ENCODE measurements around the gene GPSM1.

Gene GPSM1

GRCh38 chr9:136292026-136292538 is 35.3 kb upstream of the GPSM1 start:
- DNase-seq = no peak

DNA sequence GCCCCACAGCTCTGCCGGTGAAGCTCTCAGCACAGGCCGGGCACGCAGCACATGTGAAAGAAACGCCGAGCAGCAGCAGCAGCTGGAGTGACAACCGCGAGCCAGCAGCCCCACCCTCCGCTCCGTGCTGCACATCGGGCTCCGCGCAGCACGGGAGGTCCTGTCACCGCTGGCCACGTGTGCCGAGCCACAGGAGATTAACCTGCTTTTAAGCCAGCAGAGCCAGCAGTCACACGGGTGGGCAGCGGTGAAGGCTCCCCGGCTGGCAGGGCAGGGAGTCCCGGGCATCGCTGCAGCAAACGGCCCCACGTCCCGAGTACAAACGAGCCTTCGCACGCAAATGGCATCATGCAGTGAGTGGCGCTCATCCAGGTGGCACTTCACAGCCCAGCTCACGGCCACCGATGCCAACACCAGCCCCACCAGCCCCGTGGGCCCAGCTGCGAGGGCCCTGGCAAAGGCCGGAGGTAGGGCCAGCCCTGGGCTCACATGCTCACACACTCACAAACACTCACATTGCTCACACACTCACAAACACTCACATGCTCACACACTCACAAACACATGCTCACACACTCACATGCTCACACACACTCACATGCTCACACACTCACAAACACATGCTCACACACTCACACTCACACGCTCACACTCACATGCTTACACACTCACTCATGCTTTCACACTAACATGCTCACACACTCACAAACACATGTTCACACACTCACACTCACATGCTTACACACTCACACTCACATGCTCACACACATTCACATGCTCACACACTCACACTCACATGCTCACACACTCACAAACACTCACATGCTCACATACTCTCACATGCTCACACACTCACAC is 34.5 kb upstream of the GPSM1 start:
- no peak for DNase-seq

- DNase-seq = no peak
Observed at GRCh38 chr9:136293476-136294077, 33.8 kb upstream of the GPSM1 start.

DNA sequence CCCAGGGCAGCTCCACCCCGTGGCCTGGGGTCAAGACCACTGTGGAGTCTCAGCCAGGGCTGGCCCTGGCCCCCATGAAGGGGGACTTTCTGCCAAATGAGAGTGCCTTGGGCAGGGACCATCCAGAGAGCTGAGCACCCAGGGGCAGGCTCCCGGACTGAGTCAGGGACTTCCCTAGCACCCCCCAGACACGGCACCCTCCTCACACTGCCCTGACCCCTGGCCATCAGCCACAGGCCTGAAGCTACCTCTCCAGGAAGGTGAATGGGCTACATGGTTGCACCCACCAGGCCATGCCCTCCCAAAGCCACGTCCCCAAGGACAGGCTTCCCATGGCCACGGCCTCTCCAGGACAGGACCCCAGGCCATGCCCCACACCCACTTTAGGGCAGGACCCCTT is 32.9 kb upstream of the GPSM1 start:
- no peak for DNase-seq

DNA sequence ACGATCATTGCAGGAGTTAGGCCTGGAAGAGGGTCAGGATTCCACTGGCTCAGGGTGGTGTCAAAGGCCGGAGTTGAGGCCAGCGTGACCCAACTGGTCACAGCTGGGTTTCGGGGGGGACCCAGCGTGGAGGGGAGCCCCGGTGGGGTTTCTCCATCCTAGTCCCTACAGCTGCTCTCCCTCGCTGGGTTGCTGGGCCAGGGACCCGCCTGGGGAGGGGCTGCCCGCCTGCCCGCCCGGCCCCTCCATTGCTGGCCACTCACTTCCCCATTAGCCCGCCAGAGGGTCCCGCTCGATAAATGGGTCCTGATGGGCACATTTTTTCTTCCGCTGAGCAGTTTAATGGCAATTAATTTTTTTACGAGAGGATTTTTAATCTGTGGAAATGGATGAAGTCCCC is 32.3 kb upstream of the GPSM1 start:
- DNase-seq = no peak

GRCh38 chr9:136295542-136296433 is 31.6 kb upstream of the GPSM1 start:
- DNase-seq = no peak

DNA sequence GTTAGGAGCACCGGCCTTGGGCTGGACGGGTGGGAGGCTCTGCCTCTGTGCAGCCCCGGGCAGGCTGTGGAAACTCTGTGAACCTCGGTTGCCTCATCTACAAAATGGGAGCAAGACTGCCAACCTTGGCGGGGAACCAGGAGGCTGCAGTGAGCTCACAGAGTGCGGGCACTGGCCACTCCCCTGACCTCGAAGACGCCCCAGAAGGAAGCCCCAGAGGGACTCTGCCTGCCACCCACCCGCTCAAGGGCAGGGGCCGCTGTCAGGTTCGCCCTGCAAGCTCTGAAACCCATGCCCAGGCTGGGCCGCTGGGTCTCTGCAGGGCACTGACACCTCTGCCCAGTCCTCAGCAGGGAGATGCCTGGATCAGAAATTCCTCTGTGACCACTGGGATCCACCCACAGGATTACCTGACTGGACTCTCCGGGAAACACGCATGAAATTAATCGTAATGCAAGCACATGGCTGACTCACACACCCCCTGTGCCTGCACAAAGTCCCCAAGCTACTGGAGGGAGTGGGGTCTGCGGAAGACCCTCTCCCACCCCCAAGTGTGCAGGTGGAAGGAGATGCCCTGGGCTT is 30.8 kb upstream of the GPSM1 start:
- no peak for DNase-seq

DNA sequence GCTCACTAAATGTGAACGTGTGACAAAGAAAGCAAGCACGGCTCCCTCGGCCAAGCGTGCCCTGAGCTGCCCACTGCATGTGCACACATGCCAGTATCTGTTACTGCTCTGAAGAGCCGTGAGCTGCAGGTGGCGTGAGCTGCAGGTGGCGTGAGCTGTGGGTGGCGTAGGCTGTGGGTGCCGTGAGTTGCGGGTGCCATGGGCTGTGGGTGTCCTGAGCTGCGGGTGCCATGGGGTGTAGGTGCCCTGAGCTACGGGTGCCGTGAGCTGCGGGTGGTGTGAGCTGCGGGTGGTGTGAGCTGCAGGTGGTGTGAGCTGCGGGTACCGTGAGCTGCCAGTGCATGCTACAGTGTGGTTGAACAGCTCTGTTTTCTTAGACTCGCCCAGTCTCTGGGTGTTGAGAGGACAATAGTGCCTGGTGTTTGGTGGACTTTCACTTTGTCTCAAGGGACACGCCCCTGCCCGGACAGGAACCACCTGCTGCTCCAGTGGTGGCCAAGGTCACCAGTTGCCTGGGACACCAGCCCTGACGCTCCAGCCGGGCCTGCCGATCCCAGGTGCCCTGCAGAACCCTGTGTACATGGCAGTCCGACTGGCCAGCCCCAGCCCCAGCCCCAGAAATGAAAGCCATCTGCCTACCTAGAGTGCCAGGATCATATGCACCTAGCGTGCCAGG is 30.2 kb upstream of the GPSM1 start:
- DNase-seq = no peak

GRCh38 chr9:136297766-136298735 is 29.3 kb upstream of the GPSM1 start:
- no peak for DNase-seq

GRCh38 chr9:136299116-136299515 is 28.2 kb upstream of the GPSM1 start:
- DNase-seq = no peak

GRCh38 chr9:136299541-136299940 is 27.8 kb upstream of the GPSM1 start:
- no peak for DNase-seq

GRCh38 chr9:136300016-136300545 is 27.3 kb upstream of the GPSM1 start:
- DNase-seq = no peak

- no peak for DNase-seq
Observed at GRCh38 chr9:136300866-136301265, 26.5 kb upstream of the GPSM1 start.

DNA sequence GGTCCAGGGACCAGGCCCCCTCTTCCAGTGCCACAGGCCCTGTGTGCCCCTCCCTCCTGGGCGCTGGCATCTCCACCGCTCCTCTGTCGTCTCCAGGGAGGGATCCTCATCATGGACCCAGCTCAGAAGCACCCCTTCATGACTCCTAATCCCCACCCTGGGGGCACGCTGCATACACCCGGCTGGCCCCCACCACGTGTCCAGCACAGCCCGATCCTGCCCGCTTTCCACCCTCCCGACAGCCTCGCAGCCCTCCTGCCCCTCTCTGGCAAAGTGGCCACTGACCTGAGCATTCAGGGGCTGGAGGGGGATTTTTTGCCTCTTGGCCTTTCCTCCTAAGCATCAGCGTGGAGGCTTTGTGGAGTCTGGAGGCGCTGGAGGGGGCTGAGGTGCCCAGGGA is 24.8 kb upstream of the GPSM1 start:
- DNase-seq = no peak

DNA sequence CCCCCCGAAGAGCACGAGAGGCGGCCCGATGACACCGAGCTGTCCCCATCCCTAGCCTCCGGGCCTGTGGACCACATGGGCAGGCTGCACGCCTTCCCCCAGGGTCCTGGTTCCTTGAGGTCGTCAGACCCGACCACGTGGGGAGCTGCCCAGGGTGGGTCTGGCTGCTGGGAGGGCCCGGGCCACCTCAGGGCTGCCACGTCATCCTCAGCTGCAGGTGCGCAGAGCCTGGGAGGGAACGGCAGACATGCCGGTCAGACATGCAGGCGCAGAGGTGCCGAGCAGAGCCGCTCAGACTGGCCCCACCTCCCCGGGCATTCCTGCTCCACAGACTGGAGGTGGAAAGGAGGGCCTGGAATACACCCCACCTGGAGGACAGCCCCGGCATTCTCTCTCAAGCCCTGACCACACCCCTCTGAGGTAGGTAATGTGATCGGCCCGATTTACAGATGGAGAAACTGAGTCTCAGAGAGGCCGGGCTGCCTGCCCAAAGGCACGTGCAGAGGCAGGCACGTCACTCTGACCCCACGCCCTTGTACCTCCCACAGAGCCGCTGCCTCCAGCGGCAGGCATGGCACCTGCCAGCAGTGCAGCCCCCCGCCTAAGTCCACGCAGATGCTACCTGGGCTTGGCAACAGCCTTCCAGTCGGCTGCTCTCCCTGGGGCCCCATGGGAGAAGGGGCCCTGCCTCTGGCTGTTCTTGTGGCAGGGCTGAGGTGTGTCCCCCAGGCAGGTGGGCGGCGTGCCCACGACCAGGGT is 24.1 kb upstream of the GPSM1 start:
- no peak for DNase-seq

DNA sequence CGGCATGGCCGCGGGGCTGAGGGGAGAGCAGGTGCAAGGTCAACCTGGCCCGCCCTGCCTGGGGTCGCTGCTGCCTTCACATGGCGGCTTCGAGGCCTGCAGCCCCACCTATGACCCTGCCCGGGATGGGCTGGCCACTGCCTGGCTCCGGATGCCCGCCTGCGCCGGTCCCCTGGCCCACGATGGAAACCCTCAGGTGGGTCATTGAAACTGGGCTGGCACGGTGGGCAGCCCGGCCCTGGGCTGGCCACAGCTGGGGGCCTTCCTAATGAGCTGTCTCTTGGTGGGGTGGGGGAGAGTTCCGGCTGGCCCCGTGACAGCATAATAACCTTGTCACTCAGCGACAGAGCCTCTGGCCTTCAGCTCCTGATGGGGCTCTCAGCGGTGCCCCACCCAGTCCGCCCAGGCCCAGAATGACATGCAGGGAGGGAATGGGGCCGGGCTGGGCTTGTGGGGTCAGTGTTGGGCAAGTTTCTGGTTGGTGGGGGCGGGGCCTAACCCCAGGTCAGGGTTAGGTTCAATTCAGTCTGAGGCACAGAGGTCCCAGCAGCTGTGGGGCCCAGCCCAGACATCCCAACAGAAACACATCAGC is 23.4 kb upstream of the GPSM1 start, which contains the start of gene CCDC187:
TSS of gene CCDC187 (minus strand) at position 270 of the 592 bp plus-strand sequence. CDS start at position 6, 264 bp downstream.
- no peak for DNase-seq

GRCh38 chr9:136304456-136304855 is 22.9 kb upstream of the GPSM1 start:
- DNase-seq = no peak

DNA sequence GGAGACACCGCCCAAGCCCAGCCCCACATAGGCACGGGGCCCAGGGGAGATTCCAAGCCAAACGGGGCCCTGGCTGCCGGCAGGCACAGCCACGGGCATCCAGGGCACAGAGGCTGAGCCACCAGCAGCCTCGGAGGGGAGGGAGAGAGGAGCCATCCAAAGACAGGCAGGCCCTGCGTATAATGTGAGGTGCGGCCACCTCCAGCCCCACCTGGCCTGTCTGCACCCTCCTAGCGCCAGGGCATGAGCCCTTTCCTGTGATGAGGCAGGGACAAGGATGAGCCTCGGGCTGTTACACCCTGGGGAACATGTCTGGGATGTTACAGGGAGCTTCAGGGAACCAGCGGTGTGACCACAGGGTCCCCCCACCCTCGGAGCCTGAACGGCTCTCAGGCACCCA is 22.4 kb upstream of the GPSM1 start:
- DNase-seq = no peak

DNA sequence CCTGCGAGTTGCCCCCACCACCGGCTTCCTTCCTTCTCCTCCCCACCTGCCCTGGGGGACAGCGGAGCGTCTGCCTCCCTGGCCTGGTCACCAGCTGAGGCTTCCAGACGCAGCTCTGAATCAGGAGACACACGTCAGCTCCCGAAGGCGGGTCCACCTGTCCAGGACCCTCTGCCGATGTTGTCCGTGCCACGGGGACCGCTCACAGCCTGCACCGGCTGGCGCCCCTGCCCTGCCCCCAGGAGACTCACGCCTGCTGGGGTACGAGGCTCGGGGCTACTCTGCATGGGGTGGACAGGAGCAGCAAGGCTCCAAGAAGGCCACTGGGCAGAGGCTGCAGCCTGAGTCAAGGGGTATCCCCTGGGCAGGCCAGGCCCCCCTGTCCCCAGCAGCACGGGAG is 21.5 kb upstream of the GPSM1 start:
- no peak for DNase-seq

All from activated naive CD4-positive, alpha-beta T cell (primary cell).